Measurements from ENCODE around the gene ERC1.

DNA sequence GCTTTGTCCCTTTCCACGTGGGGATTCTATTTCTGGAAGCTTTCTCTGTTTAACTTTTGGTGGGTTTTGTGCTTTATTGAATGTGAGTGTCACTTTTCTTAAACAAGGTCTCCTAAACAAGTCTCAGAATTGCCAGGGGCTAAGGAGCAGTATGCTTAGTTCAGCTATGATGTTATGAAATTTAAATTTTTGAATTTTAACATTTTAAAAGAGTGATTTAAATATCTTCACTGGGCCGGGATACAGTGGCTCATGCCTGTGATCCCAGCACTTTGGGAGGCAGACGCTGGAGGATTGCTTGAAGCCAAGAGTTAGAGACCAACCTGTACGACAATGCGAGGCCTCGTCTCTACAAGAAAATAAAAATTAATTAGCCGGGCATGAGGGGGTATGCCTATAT lies 276.2 kb downstream of the ERC1 start:
- TF ChIP-seq ZNF624 (tag by site-specific recombination; IDR thresholded peaks at IDR 0.05): no peak
- no peak for TF ChIP-seq ZIC2 (tag by site-specific recombination; IDR thresholded peaks at IDR 0.05)
- TF ChIP-seq ZBTB21 (tag by site-specific recombination; IDR thresholded peaks at IDR 0.05): no peak
- TF ChIP-seq, protein P1, sequence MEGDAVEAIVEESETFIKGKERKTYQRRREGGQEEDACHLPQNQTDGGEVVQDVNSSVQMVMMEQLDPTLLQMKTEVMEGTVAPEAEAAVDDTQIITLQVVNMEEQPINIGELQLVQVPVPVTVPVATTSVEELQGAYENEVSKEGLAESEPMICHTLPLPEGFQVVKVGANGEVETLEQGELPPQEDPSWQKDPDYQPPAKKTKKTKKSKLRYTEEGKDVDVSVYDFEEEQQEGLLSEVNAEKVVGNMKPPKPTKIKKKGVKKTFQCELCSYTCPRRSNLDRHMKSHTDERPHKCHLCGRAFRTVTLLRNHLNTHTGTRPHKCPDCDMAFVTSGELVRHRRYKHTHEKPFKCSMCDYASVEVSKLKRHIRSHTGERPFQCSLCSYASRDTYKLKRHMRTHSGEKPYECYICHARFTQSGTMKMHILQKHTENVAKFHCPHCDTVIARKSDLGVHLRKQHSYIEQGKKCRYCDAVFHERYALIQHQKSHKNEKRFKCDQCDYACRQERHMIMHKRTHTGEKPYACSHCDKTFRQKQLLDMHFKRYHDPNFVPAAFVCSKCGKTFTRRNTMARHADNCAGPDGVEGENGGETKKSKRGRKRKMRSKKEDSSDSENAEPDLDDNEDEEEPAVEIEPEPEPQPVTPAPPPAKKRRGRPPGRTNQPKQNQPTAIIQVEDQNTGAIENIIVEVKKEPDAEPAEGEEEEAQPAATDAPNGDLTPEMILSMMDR (tag by site-specific recombination; IDR thresholded peaks at IDR 0.05): no peak
- TF ChIP-seq ZNF768 (tag by site-specific recombination; IDR thresholded peaks at IDR 0.05): no peak
- TF ChIP-seq ZNF121 (tag by site-specific recombination; IDR thresholded peaks at IDR 0.05): no peak
- no peak for TF ChIP-seq ZNF140 (tag by site-specific recombination; IDR thresholded peaks at IDR 0.05)
- TF ChIP-seq, protein P2, sequence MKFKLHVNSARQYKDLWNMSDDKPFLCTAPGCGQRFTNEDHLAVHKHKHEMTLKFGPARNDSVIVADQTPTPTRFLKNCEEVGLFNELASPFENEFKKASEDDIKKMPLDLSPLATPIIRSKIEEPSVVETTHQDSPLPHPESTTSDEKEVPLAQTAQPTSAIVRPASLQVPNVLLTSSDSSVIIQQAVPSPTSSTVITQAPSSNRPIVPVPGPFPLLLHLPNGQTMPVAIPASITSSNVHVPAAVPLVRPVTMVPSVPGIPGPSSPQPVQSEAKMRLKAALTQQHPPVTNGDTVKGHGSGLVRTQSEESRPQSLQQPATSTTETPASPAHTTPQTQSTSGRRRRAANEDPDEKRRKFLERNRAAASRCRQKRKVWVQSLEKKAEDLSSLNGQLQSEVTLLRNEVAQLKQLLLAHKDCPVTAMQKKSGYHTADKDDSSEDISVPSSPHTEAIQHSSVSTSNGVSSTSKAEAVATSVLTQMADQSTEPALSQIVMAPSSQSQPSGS (tag by site-specific recombination; IDR thresholded peaks at IDR 0.05; ENCODE audit: low read depth): no peak
- TF ChIP-seq ZBTB17 (tag by site-specific recombination; IDR thresholded peaks at IDR 0.05): no peak
- TF ChIP-seq ZNF184 (tag by site-specific recombination; IDR thresholded peaks at IDR 0.05): no peak
- no peak for TF ChIP-seq ZNF274 (IDR thresholded peaks at IDR 0.05; ENCODE audit: low read length)
- no peak for TF ChIP-seq ZNF274 (tag by site-specific recombination; IDR thresholded peaks at IDR 0.05; ENCODE audit: borderline replicate concordance)
- TF ChIP-seq, protein P3, sequence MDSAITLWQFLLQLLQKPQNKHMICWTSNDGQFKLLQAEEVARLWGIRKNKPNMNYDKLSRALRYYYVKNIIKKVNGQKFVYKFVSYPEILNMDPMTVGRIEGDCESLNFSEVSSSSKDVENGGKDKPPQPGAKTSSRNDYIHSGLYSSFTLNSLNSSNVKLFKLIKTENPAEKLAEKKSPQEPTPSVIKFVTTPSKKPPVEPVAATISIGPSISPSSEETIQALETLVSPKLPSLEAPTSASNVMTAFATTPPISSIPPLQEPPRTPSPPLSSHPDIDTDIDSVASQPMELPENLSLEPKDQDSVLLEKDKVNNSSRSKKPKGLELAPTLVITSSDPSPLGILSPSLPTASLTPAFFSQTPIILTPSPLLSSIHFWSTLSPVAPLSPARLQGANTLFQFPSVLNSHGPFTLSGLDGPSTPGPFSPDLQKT (IDR thresholded peaks at IDR 0.05; ENCODE audit: borderline replicate concordance, low read depth, low read length): no peak
- TF ChIP-seq ZNF501 (tag by site-specific recombination; IDR thresholded peaks at IDR 0.05): no peak
